HL-60 (cell line): ENCODE data around the gene DAB2IP.

Experiments used
- DNase-seq, 2 experiments: peaks; one replicate each; pipeline ENCODE4 v3.0.0-alpha.2; 2010 to 2020; ENCODE audit warnings: low read depth in 1 of 2, low spot score in 1 of 2
- H3K27ac ChIP-seq: fragments of 250-450 bp; sonication (Bioruptor Pico); replicated peaks from 2 replicates; pipeline ENCODE4 v1.5.1; 2020; ENCODE audit warnings: mild to moderate bottlenecking, moderate library complexity
- H3K27me3 ChIP-seq: fragments of 250-450 bp; sonication (Bioruptor Pico); 2 replicates; pipeline ENCODE4 v1.5.1; 2021; ENCODE audit warnings: mild to moderate bottlenecking, moderate library complexity; ENCODE audit not compliant: insufficient read depth, poor library complexity, severe bottlenecking
- H3K4me3 ChIP-seq: replicated peaks from 2 replicates; pipeline ENCODE4 v1.5.1; 2011; ENCODE audit warnings: mild to moderate bottlenecking, control low read depth, low read length; ENCODE audit not compliant: insufficient read depth
- GABPA ChIP-seq: IDR thresholded peaks from 2 replicates; pipeline ENCODE4 v1.6.1; 2012; ENCODE audit warnings: low read depth
- POLR2AphosphoS5 ChIP-seq: IDR thresholded peaks from 2 replicates; pipeline ENCODE4 v1.6.1; 2012; ENCODE audit warnings: low read depth
- SPI1 ChIP-seq: IDR thresholded peaks from 2 replicates; pipeline ENCODE4 v1.6.1; 2012; ENCODE audit warnings: low read depth, mild to moderate bottlenecking, borderline replicate concordance
- TF ChIP-seq, protein P1 (sequence below): IDR thresholded peaks from one replicate; pipeline ENCODE4 v1.5.1; 2011; ENCODE audit warnings: low read length, control low read depth, inconsistent platforms; ENCODE audit not compliant: insufficient read depth
- TF ChIP-seq, protein P2 (sequence below): IDR thresholded peaks from 2 replicates; pipeline ENCODE4 v1.6.1; 2012; ENCODE audit warnings: low read depth; ENCODE audit not compliant: insufficient replicate concordance

Gene DAB2IP

DNA sequence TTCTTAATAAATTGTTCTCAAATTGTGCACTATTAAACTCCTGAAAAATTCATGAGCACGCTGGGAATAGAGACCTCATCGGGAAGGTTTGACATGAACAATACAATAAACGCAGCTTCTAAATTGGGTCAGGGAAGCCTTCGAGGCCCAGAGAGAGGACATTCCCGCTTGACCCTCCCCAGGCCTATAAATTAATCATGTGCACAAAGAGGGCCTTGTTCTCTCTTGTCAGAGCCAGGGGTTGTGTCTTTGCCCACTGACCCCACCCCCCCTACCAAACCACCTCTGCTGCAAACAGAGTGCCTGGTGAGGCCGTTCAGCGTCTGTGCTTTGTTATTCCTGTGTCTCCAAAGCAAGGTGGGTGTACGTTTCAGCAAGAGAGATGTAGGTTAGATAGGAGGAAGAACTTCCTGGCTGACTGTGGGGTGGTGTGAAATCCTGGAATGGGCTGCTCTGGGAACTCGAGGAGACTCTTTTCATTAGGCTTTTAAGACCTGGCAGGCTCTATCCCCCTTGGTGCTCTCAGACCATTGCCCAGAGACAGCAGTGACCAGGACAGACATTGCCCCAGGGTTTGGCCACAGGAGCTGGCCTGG, 18.2 kb upstream of the DAB2IP start:
- DNase-seq = no peak
- Histone ChIP-seq H3K27me3 (no peaks in the 10 kb centered on the region), H3K4me3 (no peak overlapping the region), H3K27ac (no peak overlapping the region)
- TF ChIP-seq, protein P1, sequence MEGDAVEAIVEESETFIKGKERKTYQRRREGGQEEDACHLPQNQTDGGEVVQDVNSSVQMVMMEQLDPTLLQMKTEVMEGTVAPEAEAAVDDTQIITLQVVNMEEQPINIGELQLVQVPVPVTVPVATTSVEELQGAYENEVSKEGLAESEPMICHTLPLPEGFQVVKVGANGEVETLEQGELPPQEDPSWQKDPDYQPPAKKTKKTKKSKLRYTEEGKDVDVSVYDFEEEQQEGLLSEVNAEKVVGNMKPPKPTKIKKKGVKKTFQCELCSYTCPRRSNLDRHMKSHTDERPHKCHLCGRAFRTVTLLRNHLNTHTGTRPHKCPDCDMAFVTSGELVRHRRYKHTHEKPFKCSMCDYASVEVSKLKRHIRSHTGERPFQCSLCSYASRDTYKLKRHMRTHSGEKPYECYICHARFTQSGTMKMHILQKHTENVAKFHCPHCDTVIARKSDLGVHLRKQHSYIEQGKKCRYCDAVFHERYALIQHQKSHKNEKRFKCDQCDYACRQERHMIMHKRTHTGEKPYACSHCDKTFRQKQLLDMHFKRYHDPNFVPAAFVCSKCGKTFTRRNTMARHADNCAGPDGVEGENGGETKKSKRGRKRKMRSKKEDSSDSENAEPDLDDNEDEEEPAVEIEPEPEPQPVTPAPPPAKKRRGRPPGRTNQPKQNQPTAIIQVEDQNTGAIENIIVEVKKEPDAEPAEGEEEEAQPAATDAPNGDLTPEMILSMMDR = no peak
- TF ChIP-seq, protein P2, sequence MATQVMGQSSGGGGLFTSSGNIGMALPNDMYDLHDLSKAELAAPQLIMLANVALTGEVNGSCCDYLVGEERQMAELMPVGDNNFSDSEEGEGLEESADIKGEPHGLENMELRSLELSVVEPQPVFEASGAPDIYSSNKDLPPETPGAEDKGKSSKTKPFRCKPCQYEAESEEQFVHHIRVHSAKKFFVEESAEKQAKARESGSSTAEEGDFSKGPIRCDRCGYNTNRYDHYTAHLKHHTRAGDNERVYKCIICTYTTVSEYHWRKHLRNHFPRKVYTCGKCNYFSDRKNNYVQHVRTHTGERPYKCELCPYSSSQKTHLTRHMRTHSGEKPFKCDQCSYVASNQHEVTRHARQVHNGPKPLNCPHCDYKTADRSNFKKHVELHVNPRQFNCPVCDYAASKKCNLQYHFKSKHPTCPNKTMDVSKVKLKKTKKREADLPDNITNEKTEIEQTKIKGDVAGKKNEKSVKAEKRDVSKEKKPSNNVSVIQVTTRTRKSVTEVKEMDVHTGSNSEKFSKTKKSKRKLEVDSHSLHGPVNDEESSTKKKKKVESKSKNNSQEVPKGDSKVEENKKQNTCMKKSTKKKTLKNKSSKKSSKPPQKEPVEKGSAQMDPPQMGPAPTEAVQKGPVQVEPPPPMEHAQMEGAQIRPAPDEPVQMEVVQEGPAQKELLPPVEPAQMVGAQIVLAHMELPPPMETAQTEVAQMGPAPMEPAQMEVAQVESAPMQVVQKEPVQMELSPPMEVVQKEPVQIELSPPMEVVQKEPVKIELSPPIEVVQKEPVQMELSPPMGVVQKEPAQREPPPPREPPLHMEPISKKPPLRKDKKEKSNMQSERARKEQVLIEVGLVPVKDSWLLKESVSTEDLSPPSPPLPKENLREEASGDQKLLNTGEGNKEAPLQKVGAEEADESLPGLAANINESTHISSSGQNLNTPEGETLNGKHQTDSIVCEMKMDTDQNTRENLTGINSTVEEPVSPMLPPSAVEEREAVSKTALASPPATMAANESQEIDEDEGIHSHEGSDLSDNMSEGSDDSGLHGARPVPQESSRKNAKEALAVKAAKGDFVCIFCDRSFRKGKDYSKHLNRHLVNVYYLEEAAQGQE = no peak
- no peak for TF ChIP-seq SPI1
- TF ChIP-seq POLR2AphosphoS5 = no peak

DNA sequence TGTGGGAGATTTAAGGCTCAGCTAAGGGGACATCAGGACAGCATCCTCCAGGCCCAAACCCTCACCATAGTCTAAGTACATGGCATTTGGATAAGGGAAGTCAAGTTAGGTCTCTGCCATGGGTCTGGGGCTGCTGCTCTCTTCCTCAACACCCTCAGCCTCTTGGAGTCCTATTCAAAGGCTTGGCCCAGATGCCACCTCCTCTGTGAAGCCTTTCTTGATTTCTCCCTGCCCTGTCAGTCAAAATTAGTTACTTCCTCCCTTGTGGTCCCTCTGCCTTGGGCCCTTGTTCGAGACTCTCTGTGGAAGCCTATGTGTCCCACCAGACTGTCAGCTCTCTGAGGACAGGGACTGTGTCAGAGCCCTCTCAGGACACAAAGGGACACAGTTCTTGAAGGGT, 17.7 kb upstream of the DAB2IP start:
- DNase-seq = no peak
- Histone ChIP-seq H3K27ac (no peak overlapping the region), H3K4me3 (no peak overlapping the region), H3K27me3 (no peaks in the 10 kb centered on the region)
- TF ChIP-seq GABPA (no peak), POLR2AphosphoS5 (no peak), SPI1 (no peak)
- TF ChIP-seq, protein P1 = no peak
- TF ChIP-seq, protein P2 = no peak

DNA sequence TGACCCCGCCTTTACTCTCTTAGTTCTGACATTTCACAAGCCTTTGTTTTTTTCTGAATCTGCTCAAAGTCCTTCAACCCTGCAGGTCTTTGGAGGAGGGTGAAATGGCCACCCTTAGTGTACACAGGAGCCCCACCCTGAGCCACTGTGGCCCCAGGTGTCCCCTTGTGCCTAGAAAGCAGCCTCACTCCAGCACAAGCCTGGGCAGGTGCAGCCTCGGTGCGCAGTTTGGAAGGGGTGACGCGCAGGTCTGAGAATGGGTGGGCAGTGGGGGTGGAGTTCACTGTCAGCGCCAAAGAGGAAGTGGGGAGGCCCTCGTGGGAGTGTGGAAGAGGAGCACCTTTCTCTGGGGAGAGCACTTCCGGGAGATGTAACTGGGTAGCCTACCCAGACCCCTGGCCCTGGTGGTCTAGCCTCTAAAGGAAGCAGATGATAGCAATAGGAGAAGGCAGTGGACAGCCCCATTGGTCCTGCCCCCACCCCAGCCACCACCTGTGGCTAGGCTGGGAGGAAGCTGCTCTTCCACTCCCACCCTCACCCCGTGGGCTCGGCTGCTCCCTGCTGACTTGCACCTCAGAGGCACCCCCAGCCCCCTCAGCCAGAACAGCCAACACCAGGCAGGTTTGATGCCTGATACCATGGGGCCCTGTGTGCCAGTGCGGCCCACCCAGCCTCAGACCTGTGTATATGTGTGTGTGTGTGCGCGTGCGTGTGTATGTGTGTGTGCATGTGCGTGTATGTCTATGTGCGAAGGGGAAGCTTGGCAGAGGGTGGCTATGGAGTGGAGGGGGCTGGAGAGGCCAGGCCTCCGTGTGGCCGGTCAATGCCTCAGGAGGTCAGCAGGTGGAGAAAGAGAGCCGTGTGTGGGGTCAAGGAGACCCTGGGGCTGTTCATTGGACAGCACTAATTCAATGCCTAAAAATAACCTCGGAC, 16.8 kb upstream of the DAB2IP start:
- H3K27me3 ChIP-seq = no peaks in the 10 kb centered on the region
- peak; percentile 32 to 42 for DNase-seq
- H3K4me3 ChIP-seq = no peak overlapping the region

More for the DNA sequence above, 16.8 kb upstream of the DAB2IP start:
- TF ChIP-seq, protein P2 = no peak
- TF ChIP-seq SPI1 = peak; percentile 81
- H3K27ac ChIP-seq = no peak overlapping the region
